PC-9 (cell line): ENCODE data around the gene SCEL. TPM values are rescaled to one million over a fixed set of nuclear protein-coding genes. Genes with fewer than 3 reads are reported as not detected.
A peak's percentile ranks its signal among the peaks of the same experiment; 100 is the strongest.

ENCODE experiments used
- BruUV-seq: library from RNA; stranded (reverse); fragments of 400-500 nt; replicated peaks from 2 replicates; lab custom pipeline; 2021; lab: Mats Ljungman, UMichigan
- CTCF ChIA-PET: fragments of 300-600 bp; sonication (Branson Sonifier 250); formaldehyde crosslinking; loops from one replicate; lab custom pipeline; 2022; ENCODE audit warnings: antibody characterized with exemption; lab: Charles Lee
- POLR2A ChIA-PET: fragments of 300-600 bp; sonication (Branson Sonifier 250); formaldehyde crosslinking; loops from one replicate; lab custom pipeline; 2022; ENCODE audit warnings: antibody characterized with exemption; ENCODE audit not compliant: unreplicated experiment; lab: Charles Lee
- DNase-seq, 2 experiments: peaks; one replicate each; pipeline versions ENCODE4 v3.0.0 to v3.0.0-alpha.2; 2015 to 2022; ENCODE audit warnings: mixed read lengths in 1 of 2
- H2AFZ ChIP-seq: fragments of 200-600 bp; sonication (generic); 2 replicates; pipeline ENCODE4 v1.8.1; 2017; ENCODE audit warnings: antibody characterized with exemption
- H3F3A ChIP-seq: fragments of 200-600 bp; sonication (generic); 2 replicates; pipeline ENCODE4 v1.8.1; 2017; ENCODE audit warnings: antibody characterized with exemption, mild to moderate bottlenecking, low read depth; ENCODE audit not compliant: insufficient read depth
- H3K27ac ChIP-seq: fragments of 200-600 bp; sonication (generic); 2 replicates; pipeline ENCODE4 v1.6.1; 2016; ENCODE audit warnings: mixed run types
- H3K27me3 ChIP-seq: fragments of 200-600 bp; sonication (generic); 2 replicates; pipeline ENCODE4 v1.6.1; 2016; ENCODE audit warnings: low read depth, mixed run types; ENCODE audit not compliant: insufficient read depth
- H3K36me3 ChIP-seq: fragments of 200-600 bp; sonication (generic); 2 replicates; pipeline ENCODE4 v1.6.1; 2016; ENCODE audit warnings: low read depth, mixed run types
- H3K4me1 ChIP-seq: fragments of 200-600 bp; sonication (generic); replicated peaks from 2 replicates; pipeline ENCODE4 v1.6.1; 2016; ENCODE audit warnings: mixed run types; ENCODE audit not compliant: insufficient read depth
- H3K4me2 ChIP-seq: fragments of 200-600 bp; sonication (generic); 2 replicates; pipeline ENCODE4 v1.6.1; 2017; ENCODE audit warnings: mixed run types
- H3K4me3 ChIP-seq: fragments of 200-600 bp; sonication (generic); 2 replicates; pipeline ENCODE4 v1.6.1; 2016; ENCODE audit warnings: mixed run types
- H3K79me2 ChIP-seq: fragments of 200-600 bp; sonication (generic); 2 replicates; pipeline ENCODE4 v1.6.1; 2017; ENCODE audit warnings: low read depth, mixed run types
- H3K9me2 ChIP-seq: fragments of 200-600 bp; sonication (generic); 2 replicates; pipeline ENCODE4 v1.8.1; 2017; ENCODE audit warnings: mild to moderate bottlenecking; ENCODE audit not compliant: insufficient read depth
- H3K9me3 ChIP-seq: fragments of 200-600 bp; sonication (generic); 2 replicates; pipeline ENCODE4 v1.8.1; 2016; ENCODE audit warnings: low read depth; ENCODE audit not compliant: insufficient read depth
- H4K20me1 ChIP-seq: fragments of 200-600 bp; sonication (generic); 2 replicates; pipeline ENCODE4 v1.8.1; 2017; ENCODE audit not compliant: insufficient read depth
- CTCF ChIP-seq: fragments of 200-600 bp; sonication (generic); conservative IDR thresholded peaks from 2 replicates; pipeline ENCODE4 v1.6.1; 2017; ENCODE audit warnings: mixed run types, antibody characterized with exemption, mild to moderate bottlenecking, moderate library complexity
- EZH2 ChIP-seq: fragments of 200-600 bp; sonication (generic); IDR thresholded peaks from 2 replicates; pipeline ENCODE4 v1.8.0; 2017; ENCODE audit warnings: antibody characterized with exemption, low read depth
- intact Hi-C: fragments of 100-400 bp; cut with micrococcal nuclease; formaldehyde crosslinking; loops from one replicate; pipeline ENCODE4 v1.10.0; 2022; ENCODE audit not compliant: unreplicated experiment
- total RNA-seq: library from RNA; stranded (reverse); gene quantifications from 2 replicates; pipeline ENCODE4 v1.2.3, GENCODE V29; 2021

Gene SCEL
- total RNA-seq, 1 experiment from 2014 or later = 32.5 TPM

- intact Hi-C loops = loop anchor here (1.0 to 5.0 kb wide), 6 partner anchors 13 to 1818 kb away; partner anchors contain the start of genes MYCBP2 and SCEL
- peaks cover 42% of the 10 kb centered on the region for H3F3A ChIP-seq
- peak overlapping the region; percentile 97 for H3K27ac ChIP-seq
- TSS peak; percentile 61 for BruUV-seq
- no peak for TF ChIP-seq CTCF
- TF ChIP-seq EZH2 = no peak
- H3K27me3 ChIP-seq = no peaks in the 10 kb centered on the region
- peak in 1 of 2 experiments; percentile 33 for DNase-seq
- no peaks in the 10 kb centered on the region for H3K36me3 ChIP-seq
- H3K4me1 ChIP-seq = peaks cover 53% of the 10 kb centered on the region
- H3K9me3 ChIP-seq = 0 out of 2 replicates have a peak, but pooled peaks cover 4% of the 10 kb centered on the region
- H3K4me3 ChIP-seq = no peak overlapping the region
- peak overlapping the region; percentile 80 for H3K4me2 ChIP-seq
- no peaks in the 10 kb centered on the region for H3K79me2 ChIP-seq
- no peaks in the 10 kb centered on the region for H3K9me2 ChIP-seq
- POLR2A ChIA-PET = interaction anchor here (1.7 kb wide), 1 partner anchor 15 kb away, joined by 19 read pairs; no protein-coding TSS in a partner anchor
- no peaks in the 10 kb centered on the region for H4K20me1 ChIP-seq
- no peak overlapping the region for H2AFZ ChIP-seq
- CTCF ChIA-PET = interaction anchor here (1.0 to 1.6 kb wide), 3 partner anchors 11 to 43 kb away, joined by 4 to 6 read pairs (median 4); no protein-coding TSS in a partner anchor
Observed at GRCh38 chr13:77522444-77522843, 13.1 kb upstream of the SCEL start.

- no peaks in the 10 kb centered on the region for H3K27me3 ChIP-seq
- no peaks in the 10 kb centered on the region for H3K79me2 ChIP-seq
- intact Hi-C loops = loop anchor here (2.0 to 5.0 kb wide), 2 partner anchors 196 to 1819 kb away; partner anchors contain the start of gene MYCBP2
- H3K4me3 ChIP-seq = no peak overlapping the region
- ChIA-PET POLR2A (no interaction called here), CTCF (no interaction called here)
- H3K4me1 ChIP-seq = peaks cover 53% of the 10 kb centered on the region
- peaks cover 42% of the 10 kb centered on the region for H3F3A ChIP-seq
- peak overlapping the region; percentile 97 for H3K27ac ChIP-seq
- no peak overlapping the region for H2AFZ ChIP-seq
- no peaks in the 10 kb centered on the region for H3K36me3 ChIP-seq
- DNase-seq = no peak
- peak overlapping the region; percentile 80 for H3K4me2 ChIP-seq
- TF ChIP-seq CTCF (no peak), EZH2 (no peak)
- H4K20me1 ChIP-seq = no peaks in the 10 kb centered on the region
- no peaks in the 10 kb centered on the region for H3K9me2 ChIP-seq
- BruUV-seq = no TSS peak
- H3K9me3 ChIP-seq = 0 out of 2 replicates have a peak, but pooled peaks cover 4% of the 10 kb centered on the region
Observed at GRCh38 chr13:77523386-77523785, 12.1 kb upstream of the SCEL start.

- no peaks in the 10 kb centered on the region for H3K9me2 ChIP-seq
- intact Hi-C loops = loop anchor here (2.0 to 5.0 kb wide), 2 partner anchors 197 to 1819 kb away; partner anchors contain the start of gene MYCBP2
- peak overlapping the region; percentile 97 for H3K27ac ChIP-seq
- 0 out of 2 replicates have a peak, but pooled peaks cover 4% of the 10 kb centered on the region for H3K9me3 ChIP-seq
- no peaks in the 10 kb centered on the region for H4K20me1 ChIP-seq
- H3K79me2 ChIP-seq = no peaks in the 10 kb centered on the region
- TF ChIP-seq CTCF (no peak), EZH2 (no peak)
- ChIA-PET POLR2A (no interaction called here), CTCF (no interaction called here)
- BruUV-seq = no TSS peak
- H3K4me2 ChIP-seq = peak overlapping the region; percentile 80
- H3K4me3 ChIP-seq = peak overlapping the region; percentile 3; the same call in 1 of the 2 replicates
- peak in 1 of 2 experiments; percentile 92 for DNase-seq
- H3K27me3 ChIP-seq = no peaks in the 10 kb centered on the region
- peaks cover 53% of the 10 kb centered on the region for H3K4me1 ChIP-seq
- H3K36me3 ChIP-seq = no peaks in the 10 kb centered on the region
- H3F3A ChIP-seq = peaks cover 42% of the 10 kb centered on the region
- H2AFZ ChIP-seq = no peak overlapping the region
Observed at GRCh38 chr13:77523834-77524728, 11.4 kb upstream of the SCEL start.
